PFSK-1 (cell line): ENCODE results near the gene CLTRN.

Source experiments
- TAF1 ChIP-seq: IDR thresholded peaks from 2 replicates; pipeline ENCODE4 v1.6.1; 2012; ENCODE audit warnings: low read length, control low read depth, borderline replicate concordance; ENCODE audit not compliant: insufficient read depth
- TF ChIP-seq, protein P1 (sequence below), 2 experiments: IDR thresholded peaks; 2 replicates each; pipeline versions ENCODE4 v1.6.1 to v1.8.0; 2011 to 2012; ENCODE audit warnings: low read depth in 2 of 2, low read length in 2 of 2, control low read depth in 1 of 2, inconsistent platforms in 1 of 2, mild to moderate bottlenecking in 1 of 2, moderate library complexity in 1 of 2; ENCODE audit not compliant: insufficient read depth in 1 of 2

DNA sequence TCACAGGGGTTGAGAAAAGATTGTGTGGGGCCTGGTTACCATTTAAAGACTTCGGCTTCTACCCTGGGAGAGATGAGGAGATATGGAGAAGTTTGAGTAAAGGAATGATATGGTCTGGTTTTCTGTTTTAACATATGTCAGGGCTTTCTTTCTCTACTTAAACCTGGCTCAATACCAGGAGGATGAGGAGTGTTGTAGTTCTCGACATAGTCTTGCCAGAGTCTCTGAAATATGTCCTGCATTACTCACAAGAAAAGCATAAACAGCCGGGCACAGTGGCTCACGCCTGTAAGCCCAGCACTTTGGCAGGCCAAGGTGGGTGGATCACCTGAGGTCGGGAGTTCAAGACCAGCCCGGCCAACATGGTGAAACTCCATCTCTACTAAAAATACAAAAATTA, 47.5 kb downstream of the CLTRN start:
- TF ChIP-seq, protein P1, sequence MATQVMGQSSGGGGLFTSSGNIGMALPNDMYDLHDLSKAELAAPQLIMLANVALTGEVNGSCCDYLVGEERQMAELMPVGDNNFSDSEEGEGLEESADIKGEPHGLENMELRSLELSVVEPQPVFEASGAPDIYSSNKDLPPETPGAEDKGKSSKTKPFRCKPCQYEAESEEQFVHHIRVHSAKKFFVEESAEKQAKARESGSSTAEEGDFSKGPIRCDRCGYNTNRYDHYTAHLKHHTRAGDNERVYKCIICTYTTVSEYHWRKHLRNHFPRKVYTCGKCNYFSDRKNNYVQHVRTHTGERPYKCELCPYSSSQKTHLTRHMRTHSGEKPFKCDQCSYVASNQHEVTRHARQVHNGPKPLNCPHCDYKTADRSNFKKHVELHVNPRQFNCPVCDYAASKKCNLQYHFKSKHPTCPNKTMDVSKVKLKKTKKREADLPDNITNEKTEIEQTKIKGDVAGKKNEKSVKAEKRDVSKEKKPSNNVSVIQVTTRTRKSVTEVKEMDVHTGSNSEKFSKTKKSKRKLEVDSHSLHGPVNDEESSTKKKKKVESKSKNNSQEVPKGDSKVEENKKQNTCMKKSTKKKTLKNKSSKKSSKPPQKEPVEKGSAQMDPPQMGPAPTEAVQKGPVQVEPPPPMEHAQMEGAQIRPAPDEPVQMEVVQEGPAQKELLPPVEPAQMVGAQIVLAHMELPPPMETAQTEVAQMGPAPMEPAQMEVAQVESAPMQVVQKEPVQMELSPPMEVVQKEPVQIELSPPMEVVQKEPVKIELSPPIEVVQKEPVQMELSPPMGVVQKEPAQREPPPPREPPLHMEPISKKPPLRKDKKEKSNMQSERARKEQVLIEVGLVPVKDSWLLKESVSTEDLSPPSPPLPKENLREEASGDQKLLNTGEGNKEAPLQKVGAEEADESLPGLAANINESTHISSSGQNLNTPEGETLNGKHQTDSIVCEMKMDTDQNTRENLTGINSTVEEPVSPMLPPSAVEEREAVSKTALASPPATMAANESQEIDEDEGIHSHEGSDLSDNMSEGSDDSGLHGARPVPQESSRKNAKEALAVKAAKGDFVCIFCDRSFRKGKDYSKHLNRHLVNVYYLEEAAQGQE (IDR thresholded peaks at IDR 0.05; ENCODE audit: insufficient read depth in 1 of 2, low read depth in 2 of 2, low read length in 2 of 2) = no peak
- no peak for TF ChIP-seq TAF1
